ENCODE results near the gene TSHZ2.

Gene TSHZ2

DNA sequence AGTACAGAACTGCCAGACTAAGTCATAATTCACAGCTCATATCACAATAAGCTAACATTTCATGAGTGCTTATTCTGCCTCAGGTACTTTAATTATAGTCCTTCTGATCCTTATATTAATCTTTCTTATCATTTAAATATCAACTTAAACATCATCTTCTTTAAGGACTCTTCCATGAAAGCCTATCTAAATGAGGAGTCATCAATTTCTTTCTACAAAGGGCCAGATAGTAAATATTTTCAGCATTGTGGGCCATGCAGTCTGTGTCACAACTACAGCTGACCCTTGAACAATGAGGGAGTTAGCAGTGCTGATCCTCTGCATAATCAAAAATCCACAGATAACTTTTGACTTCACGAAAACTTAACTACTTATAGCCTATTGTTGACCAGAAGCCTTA is 306.4 kb downstream of the TSHZ2 start:
- CTCF ChIA-PET = no interaction called here
- WGBS (ENCODE audit: insufficient coverage) = no CpG with 5 or more reads among the region's 1 CpG
- peaks cover 0 to 17% (median 0%) of the 10 kb centered on the region in 5 experiments for H3K27me3 ChIP-seq (replicated peaks in 2 of 5; ENCODE audit: control insufficient read depth in 4 of 5, insufficient read depth in 5 of 5, low read length in 4 of 5)
- no peaks in the 10 kb centered on the region for H3K4me1 ChIP-seq (ENCODE audit: control extremely low read depth in 1 of 4, control insufficient read depth in 4 of 4, insufficient read depth in 4 of 4, low read length in 3 of 4)
- no peaks in the 10 kb centered on the region for H3K36me3 ChIP-seq (ENCODE audit: control insufficient read depth in 4 of 4, insufficient read depth in 4 of 4, low read length in 3 of 4)
- no peak overlapping the region for H3K27ac ChIP-seq (ENCODE audit: insufficient read depth in 1 of 2, low read depth in 1 of 2, low read length in 2 of 2, poor library complexity in 1 of 2, severe bottlenecking in 2 of 2)
- POLR2A ChIA-PET = no interaction called here
- H3K9me3 ChIP-seq (ENCODE audit: control extremely low read depth in 1 of 5, control insufficient read depth in 4 of 5, insufficient read depth in 2 of 5, low read depth in 1 of 5, low read length in 4 of 5) = no peaks in the 10 kb centered on the region
- DNase-seq = no peak
- no peak overlapping the region for H3K4me3 ChIP-seq (ENCODE audit: control insufficient read depth in 1 of 7, extremely low read depth in 1 of 7, insufficient read depth in 4 of 7, low read depth in 2 of 7, low read length in 6 of 7)

DNA sequence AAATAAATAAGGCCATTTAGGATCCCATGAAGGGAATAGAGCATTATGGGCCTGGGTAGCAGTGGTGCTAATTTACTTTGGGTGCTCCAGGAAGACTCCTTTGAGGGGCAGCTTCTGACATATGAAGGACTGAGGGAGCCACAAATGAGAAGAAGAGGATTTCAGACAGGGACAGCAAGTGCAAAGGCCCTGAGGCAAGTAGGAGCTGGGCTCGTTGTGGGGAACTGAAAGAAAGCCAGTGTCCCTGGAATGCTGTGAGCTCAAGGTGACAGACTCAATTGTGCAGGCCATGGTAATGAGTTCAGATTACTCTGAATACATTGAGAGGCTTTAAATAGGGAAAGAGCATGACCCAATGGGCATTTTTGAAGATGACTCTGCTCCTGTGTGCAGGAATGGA is 307.6 kb downstream of the TSHZ2 start:
- H3K4me3 ChIP-seq (ENCODE audit: control insufficient read depth in 1 of 7, extremely low read depth in 1 of 7, insufficient read depth in 4 of 7, low read depth in 2 of 7, low read length in 6 of 7) = no peak overlapping the region
- no peaks in the 10 kb centered on the region for H3K4me1 ChIP-seq (ENCODE audit: control extremely low read depth in 1 of 4, control insufficient read depth in 4 of 4, insufficient read depth in 4 of 4, low read length in 3 of 4)
- ChIA-PET CTCF (no interaction called here), POLR2A (no interaction called here)
- WGBS (ENCODE audit: insufficient coverage) = 92% methylated on average over 1 of the region's 1 CpG
- no peak overlapping the region for H3K27ac ChIP-seq (ENCODE audit: insufficient read depth in 1 of 2, low read depth in 1 of 2, low read length in 2 of 2, poor library complexity in 1 of 2, severe bottlenecking in 2 of 2)
- no peak for DNase-seq
- H3K27me3 ChIP-seq (replicated peaks in 2 of 5; ENCODE audit: control insufficient read depth in 4 of 5, insufficient read depth in 5 of 5, low read length in 4 of 5) = peaks cover 0 to 19% (median 0%) of the 10 kb centered on the region in 5 experiments
- H3K9me3 ChIP-seq (ENCODE audit: control extremely low read depth in 1 of 5, control insufficient read depth in 4 of 5, insufficient read depth in 2 of 5, low read depth in 1 of 5, low read length in 4 of 5) = no peaks in the 10 kb centered on the region
- H3K36me3 ChIP-seq (ENCODE audit: control insufficient read depth in 4 of 4, insufficient read depth in 4 of 4, low read length in 3 of 4) = no peaks in the 10 kb centered on the region

DNA sequence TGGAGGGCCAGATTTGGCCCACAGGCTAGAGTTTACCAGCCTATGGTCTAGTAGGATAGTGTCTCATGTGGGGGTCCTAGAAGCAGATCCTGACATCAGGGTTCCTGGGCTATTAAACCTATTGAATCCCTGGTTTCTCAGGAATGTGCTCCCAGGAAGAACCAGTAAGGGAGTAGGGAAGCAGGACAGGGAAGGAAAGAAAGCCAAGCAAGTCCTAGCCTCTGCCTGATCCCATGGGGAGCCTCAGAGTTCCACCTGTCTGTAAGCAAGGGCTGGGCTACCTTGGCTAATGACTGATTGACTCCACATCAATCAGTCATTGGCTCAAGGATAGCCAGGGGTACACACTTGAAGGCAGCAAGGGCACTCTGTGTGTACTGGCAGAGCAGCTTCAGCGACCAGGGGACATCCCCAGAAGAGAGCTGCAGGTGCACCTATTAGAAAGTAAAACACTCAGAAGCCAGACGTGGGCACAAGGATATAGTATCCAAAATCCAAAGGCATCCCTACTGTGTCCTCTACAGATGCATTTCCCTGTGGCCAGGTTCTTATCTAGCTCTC is 309.5 kb downstream of the TSHZ2 start:
- POLR2A ChIA-PET = no interaction called here
- H3K27ac ChIP-seq (ENCODE audit: insufficient read depth in 1 of 2, low read depth in 1 of 2, low read length in 2 of 2, poor library complexity in 1 of 2, severe bottlenecking in 2 of 2) = no peak overlapping the region
- peaks cover 0 to 18% (median 0%) of the 10 kb centered on the region in 5 experiments for H3K27me3 ChIP-seq (replicated peaks in 2 of 5; ENCODE audit: control insufficient read depth in 4 of 5, insufficient read depth in 5 of 5, low read length in 4 of 5)
- DNase-seq = no peak
- H3K4me1 ChIP-seq (ENCODE audit: control extremely low read depth in 1 of 4, control insufficient read depth in 4 of 4, insufficient read depth in 4 of 4, low read length in 3 of 4) = no peaks in the 10 kb centered on the region
- H3K36me3 ChIP-seq (ENCODE audit: control insufficient read depth in 4 of 4, insufficient read depth in 4 of 4, low read length in 3 of 4) = no peaks in the 10 kb centered on the region
- H3K4me3 ChIP-seq (ENCODE audit: control insufficient read depth in 1 of 7, extremely low read depth in 1 of 7, insufficient read depth in 4 of 7, low read depth in 2 of 7, low read length in 6 of 7) = no peak overlapping the region
- 88% methylated on average over 2 of the region's 2 CpGs for WGBS (ENCODE audit: insufficient coverage)
- CTCF ChIA-PET = no interaction called here
- no peaks in the 10 kb centered on the region for H3K9me3 ChIP-seq (ENCODE audit: control extremely low read depth in 1 of 5, control insufficient read depth in 4 of 5, insufficient read depth in 2 of 5, low read depth in 1 of 5, low read length in 4 of 5)

DNA sequence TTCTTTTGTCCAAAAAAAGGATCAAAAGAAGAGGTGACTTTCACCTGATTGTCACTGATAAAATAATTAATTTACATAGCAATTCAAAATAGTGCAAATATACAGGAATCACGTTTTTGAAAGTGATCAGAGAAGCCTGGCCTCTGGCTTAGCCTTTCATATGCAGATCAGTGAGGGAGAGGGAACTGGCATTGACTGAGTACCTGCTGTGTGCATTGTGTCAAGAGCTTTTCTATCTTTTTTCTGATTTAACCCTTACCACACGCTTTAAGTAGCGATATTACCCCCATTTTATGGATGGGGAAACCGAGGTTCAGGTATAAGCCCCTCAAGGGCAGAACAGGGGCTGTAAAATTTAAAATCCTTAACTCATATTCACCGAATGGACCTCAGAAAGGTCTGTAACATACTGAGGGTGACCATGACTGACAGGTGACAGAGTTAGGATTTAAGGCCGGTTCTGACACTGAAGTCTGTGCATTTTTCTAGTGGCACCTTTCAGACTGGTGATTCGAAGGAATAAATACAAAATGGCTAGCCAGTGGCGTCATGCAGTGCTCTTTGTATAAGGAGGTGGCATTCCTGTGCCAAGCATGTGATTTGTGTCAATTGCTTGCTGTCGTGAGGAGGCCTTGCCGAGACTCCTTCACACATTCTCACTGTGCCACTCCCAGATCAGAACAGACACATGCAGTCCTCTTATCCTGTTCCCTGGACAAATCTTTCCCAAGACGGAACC is 310.2 kb downstream of the TSHZ2 start:
- no peak overlapping the region for H3K27ac ChIP-seq (ENCODE audit: insufficient read depth in 1 of 2, low read depth in 1 of 2, low read length in 2 of 2, poor library complexity in 1 of 2, severe bottlenecking in 2 of 2)
- CTCF ChIA-PET = no interaction called here
- no peak overlapping the region for H3K4me3 ChIP-seq (ENCODE audit: control insufficient read depth in 1 of 7, extremely low read depth in 1 of 7, insufficient read depth in 4 of 7, low read depth in 2 of 7, low read length in 6 of 7)
- H3K9me3 ChIP-seq (ENCODE audit: control extremely low read depth in 1 of 5, control insufficient read depth in 4 of 5, insufficient read depth in 2 of 5, low read depth in 1 of 5, low read length in 4 of 5) = no peaks in the 10 kb centered on the region
- WGBS (ENCODE audit: insufficient coverage) = 85% methylated on average over 10 of the region's 11 CpGs
- peaks cover 0 to 17% (median 0%) of the 10 kb centered on the region in 5 experiments for H3K27me3 ChIP-seq (replicated peaks in 2 of 5; ENCODE audit: control insufficient read depth in 4 of 5, insufficient read depth in 5 of 5, low read length in 4 of 5)
- no peaks in the 10 kb centered on the region for H3K4me1 ChIP-seq (ENCODE audit: control extremely low read depth in 1 of 4, control insufficient read depth in 4 of 4, insufficient read depth in 4 of 4, low read length in 3 of 4)
- no peak for DNase-seq
- POLR2A ChIA-PET = no interaction called here
- H3K36me3 ChIP-seq (ENCODE audit: control insufficient read depth in 4 of 4, insufficient read depth in 4 of 4, low read length in 3 of 4) = no peaks in the 10 kb centered on the region

DNA sequence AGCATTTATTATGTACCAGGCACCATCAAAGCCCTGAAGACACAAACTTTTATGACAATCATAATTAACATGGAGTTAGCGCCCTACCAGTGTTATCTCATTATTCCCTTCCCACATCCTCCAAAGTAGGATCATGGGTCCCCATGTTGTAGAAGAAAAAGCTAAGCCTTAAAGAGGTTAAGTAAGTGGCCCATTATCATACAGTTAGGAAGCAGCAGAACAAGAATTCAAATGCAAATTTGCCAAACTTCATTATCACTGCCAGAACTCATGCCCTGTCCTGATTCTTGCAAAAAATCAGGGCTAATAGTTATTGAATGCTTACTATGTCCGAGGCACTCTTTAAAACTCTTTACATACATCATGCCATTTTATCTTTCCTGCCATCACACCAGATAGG is 310.9 kb downstream of the TSHZ2 start:
- POLR2A ChIA-PET = no interaction called here
- no peak for DNase-seq
- WGBS (ENCODE audit: insufficient coverage) = 100% methylated on average over 1 of the region's 2 CpGs
- Histone ChIP-seq H3K27me3 (replicated peaks in 2 of 5; ENCODE audit: control insufficient read depth in 4 of 5, insufficient read depth in 5 of 5, low read length in 4 of 5) (peaks cover 0 to 14% (median 0%) of the 10 kb centered on the region in 5 experiments), H3K27ac (ENCODE audit: insufficient read depth in 1 of 2, low read depth in 1 of 2, low read length in 2 of 2, poor library complexity in 1 of 2, severe bottlenecking in 2 of 2) (no peak overlapping the region), H3K9me3 (ENCODE audit: control extremely low read depth in 1 of 5, control insufficient read depth in 4 of 5, insufficient read depth in 2 of 5, low read depth in 1 of 5, low read length in 4 of 5) (no peaks in the 10 kb centered on the region), H3K36me3 (ENCODE audit: control insufficient read depth in 4 of 4, insufficient read depth in 4 of 4, low read length in 3 of 4) (no peaks in the 10 kb centered on the region), H3K4me3 (ENCODE audit: control insufficient read depth in 1 of 7, extremely low read depth in 1 of 7, insufficient read depth in 4 of 7, low read depth in 2 of 7, low read length in 6 of 7) (no peak overlapping the region), H3K4me1 (ENCODE audit: control extremely low read depth in 1 of 4, control insufficient read depth in 4 of 4, insufficient read depth in 4 of 4, low read length in 3 of 4) (no peaks in the 10 kb centered on the region)
- CTCF ChIA-PET = no interaction called here

DNA sequence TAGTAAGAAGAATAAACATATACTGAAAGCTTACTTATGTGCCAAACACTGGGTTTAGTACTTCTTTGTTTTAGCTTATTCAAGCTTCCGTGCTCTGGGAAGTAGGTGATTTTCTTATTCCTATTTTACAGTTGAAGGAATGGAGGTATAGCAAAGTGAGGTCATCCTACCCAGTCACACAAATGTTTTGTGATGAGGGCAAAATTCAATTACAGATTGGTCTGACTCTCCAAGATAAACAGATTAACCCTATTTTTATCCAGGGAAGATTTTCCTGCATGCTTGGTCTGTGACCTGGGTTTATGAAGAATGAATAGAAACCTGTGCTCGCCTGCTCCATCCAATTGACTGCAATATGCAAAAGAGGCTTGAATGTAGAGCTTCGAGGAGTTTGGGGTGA is 311.4 kb downstream of the TSHZ2 start:
- Histone ChIP-seq H3K4me3 (ENCODE audit: control insufficient read depth in 1 of 7, extremely low read depth in 1 of 7, insufficient read depth in 4 of 7, low read depth in 2 of 7, low read length in 6 of 7) (no peak overlapping the region), H3K36me3 (ENCODE audit: control insufficient read depth in 4 of 4, insufficient read depth in 4 of 4, low read length in 3 of 4) (no peaks in the 10 kb centered on the region), H3K9me3 (ENCODE audit: control extremely low read depth in 1 of 5, control insufficient read depth in 4 of 5, insufficient read depth in 2 of 5, low read depth in 1 of 5, low read length in 4 of 5) (no peaks in the 10 kb centered on the region), H3K4me1 (ENCODE audit: control extremely low read depth in 1 of 4, control insufficient read depth in 4 of 4, insufficient read depth in 4 of 4, low read length in 3 of 4) (no peaks in the 10 kb centered on the region), H3K27ac (ENCODE audit: insufficient read depth in 1 of 2, low read depth in 1 of 2, low read length in 2 of 2, poor library complexity in 1 of 2, severe bottlenecking in 2 of 2) (no peak overlapping the region), H3K27me3 (replicated peaks in 2 of 5; ENCODE audit: control insufficient read depth in 4 of 5, insufficient read depth in 5 of 5, low read length in 4 of 5) (peaks cover 0 to 14% (median 0%) of the 10 kb centered on the region in 5 experiments)
- 100% methylated on average over 1 of the region's 3 CpGs for WGBS (ENCODE audit: insufficient coverage)
- no peak for DNase-seq
- CTCF ChIA-PET = no interaction called here
- POLR2A ChIA-PET = no interaction called here

DNA sequence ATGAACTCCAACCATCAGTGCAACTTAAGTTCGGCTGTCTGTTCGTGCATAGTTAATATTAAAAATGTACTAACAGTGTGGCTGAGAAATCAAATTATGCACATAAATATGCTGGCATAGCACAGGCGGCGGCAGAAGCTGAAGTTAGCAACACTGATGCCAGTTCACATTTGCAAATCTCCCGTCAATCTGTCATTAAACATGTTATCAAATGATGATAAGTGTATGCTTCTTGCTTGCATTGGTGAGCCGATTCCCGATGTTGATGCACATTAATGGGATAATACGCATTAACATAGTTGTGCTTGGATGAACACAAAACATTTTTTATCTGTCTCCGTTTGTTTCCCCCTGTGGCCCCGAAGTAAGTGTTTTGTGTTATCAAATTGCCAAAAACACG is 312.1 kb downstream of the TSHZ2 start:
- Histone ChIP-seq H3K27me3 (replicated peaks in 2 of 5; ENCODE audit: control insufficient read depth in 4 of 5, insufficient read depth in 5 of 5, low read length in 4 of 5) (peaks cover 0 to 14% (median 0%) of the 10 kb centered on the region in 5 experiments), H3K4me1 (ENCODE audit: control extremely low read depth in 1 of 4, control insufficient read depth in 4 of 4, insufficient read depth in 4 of 4, low read length in 3 of 4) (no peaks in the 10 kb centered on the region), H3K27ac (ENCODE audit: insufficient read depth in 1 of 2, low read depth in 1 of 2, low read length in 2 of 2, poor library complexity in 1 of 2, severe bottlenecking in 2 of 2) (no peak overlapping the region), H3K9me3 (ENCODE audit: control extremely low read depth in 1 of 5, control insufficient read depth in 4 of 5, insufficient read depth in 2 of 5, low read depth in 1 of 5, low read length in 4 of 5) (no peaks in the 10 kb centered on the region), H3K36me3 (ENCODE audit: control insufficient read depth in 4 of 4, insufficient read depth in 4 of 4, low read length in 3 of 4) (no peaks in the 10 kb centered on the region), H3K4me3 (ENCODE audit: control insufficient read depth in 1 of 7, extremely low read depth in 1 of 7, insufficient read depth in 4 of 7, low read depth in 2 of 7, low read length in 6 of 7) (no peak overlapping the region)
- DNase-seq = no peak
- ChIA-PET POLR2A (no interaction called here), CTCF (no interaction called here)
- WGBS (ENCODE audit: insufficient coverage) = 100% methylated on average over 6 of the region's 11 CpGs
